ENCODE measurements around the gene NSMCE4A. TPM values are rescaled to one million over a fixed set of nuclear protein-coding genes. Genes with fewer than 3 reads are reported as not detected.
"Not testable (repeated sequence)": the region's sequence is repeated elsewhere in the genome, so short reads cannot be mapped to it uniquely, and the experiment has no call there.

NSMCE4A gene
- total RNA-seq, 1 donor from 2014 or later, result 88.9 TPM

DNA sequence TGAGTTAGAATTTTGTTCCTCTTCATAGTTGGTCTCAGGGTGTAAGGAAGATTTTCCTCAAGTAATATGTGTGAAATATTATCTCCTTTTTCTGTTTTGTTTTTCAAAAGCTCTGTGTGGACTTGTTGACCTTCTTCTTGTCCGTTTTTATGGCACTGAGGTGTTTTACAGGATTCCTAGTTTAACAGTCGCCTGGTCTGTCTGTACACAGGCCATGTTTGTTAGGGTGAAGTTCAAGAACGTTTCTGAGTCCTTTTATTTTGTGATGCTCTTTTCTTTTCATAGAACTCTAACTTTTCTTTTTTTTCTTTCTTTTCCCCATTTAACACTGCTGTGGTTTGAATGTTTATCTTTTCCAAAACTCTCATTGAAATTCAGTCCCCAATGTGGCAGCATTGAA is 32.4 kb upstream of the NSMCE4A start:
- H3K4me1 Mint-ChIP-seq, result no peaks in the 10 kb centered on the region
- no peaks in the 10 kb centered on the region for H3K27me3 Mint-ChIP-seq
- intact Hi-C loops (cut with micrococcal nuclease), result no loop called here
- no peaks in the 10 kb centered on the region for H3K36me3 Mint-ChIP-seq (ENCODE audit: low read depth)
- H3K27ac Mint-ChIP-seq, result no peak overlapping the region
- DNase-seq, result no peak
- H3K9me3 Mint-ChIP-seq, result peaks cover 5% of the 10 kb centered on the region
- no peak overlapping the region for H3K4me3 Mint-ChIP-seq

DNA sequence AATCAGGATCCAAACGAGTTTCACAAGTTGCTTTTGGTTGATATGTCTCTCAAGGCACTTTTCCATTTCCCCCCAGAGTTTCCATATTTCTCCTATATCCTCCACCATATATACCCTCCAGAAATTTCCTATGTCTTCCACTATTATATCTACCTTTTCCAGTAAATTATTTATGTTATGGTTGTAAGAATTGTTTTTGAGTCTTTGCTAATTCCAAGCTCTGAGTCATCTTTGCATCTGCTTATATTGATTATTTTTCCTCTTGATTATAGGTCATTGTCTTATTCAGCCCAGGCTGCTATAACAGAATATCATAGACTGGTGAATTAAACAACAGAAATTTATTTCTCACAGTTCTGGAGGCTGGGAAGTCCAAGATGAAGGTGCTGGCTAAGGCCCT is 26.7 kb upstream of the NSMCE4A start:
- H3K27ac Mint-ChIP-seq, result no peak overlapping the region
- no peak overlapping the region for H3K4me3 Mint-ChIP-seq
- H3K36me3 Mint-ChIP-seq (ENCODE audit: low read depth), result no peaks in the 10 kb centered on the region
- intact Hi-C loops (cut with micrococcal nuclease), result no loop called here
- H3K27me3 Mint-ChIP-seq, result no peaks in the 10 kb centered on the region
- no peak for DNase-seq
- H3K4me1 Mint-ChIP-seq, result no peaks in the 10 kb centered on the region
- peaks cover 16% of the 10 kb centered on the region for H3K9me3 Mint-ChIP-seq

DNA sequence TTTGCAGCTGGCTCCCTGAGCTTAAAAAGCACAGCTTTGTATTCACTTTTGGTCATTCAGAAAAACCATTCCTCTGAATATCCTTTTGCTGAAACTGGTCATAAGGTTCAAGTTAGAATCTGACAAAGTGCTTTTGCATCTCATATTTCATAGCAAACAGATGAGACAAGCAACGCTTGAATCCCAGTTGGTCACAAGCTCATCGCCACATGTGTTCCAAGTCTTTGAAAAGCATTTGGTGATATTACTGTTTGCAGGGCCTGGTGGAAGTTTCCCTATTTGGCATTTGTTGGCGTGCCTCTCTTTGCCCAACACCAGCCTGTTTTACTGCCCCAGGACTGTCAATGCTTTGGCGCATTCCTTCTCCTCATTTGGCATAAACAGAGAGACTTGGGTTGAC is 24.3 kb upstream of the NSMCE4A start:
- no peaks in the 10 kb centered on the region for H3K4me1 Mint-ChIP-seq
- no peaks in the 10 kb centered on the region for H3K36me3 Mint-ChIP-seq (ENCODE audit: low read depth)
- H3K4me3 Mint-ChIP-seq, result no peak overlapping the region
- H3K9me3 Mint-ChIP-seq, result peaks cover 13% of the 10 kb centered on the region
- no peaks in the 10 kb centered on the region for H3K27me3 Mint-ChIP-seq
- H3K27ac Mint-ChIP-seq, result no peak overlapping the region
- DNase-seq, result no peak
- intact Hi-C loops (cut with micrococcal nuclease), result no loop called here

DNA sequence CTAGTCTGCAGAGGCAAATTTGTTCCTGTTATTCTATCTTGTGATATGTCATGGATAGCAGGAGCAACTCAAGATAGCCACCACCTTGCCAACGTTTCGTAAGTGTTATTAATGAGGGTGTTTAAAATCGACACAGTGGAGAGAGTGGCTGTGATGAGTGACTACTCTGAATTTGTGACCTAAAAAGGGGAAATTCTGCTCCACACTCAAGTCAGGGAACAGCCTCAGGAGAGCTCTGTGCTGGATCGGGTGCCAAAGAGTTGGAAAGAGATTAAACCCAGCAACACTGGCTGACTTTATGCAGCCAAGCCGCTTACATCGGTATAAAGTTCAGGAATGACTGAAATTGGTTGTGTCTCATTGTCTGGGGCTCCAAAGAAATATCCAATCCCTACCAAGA is 23.4 kb upstream of the NSMCE4A start:
- H3K9me3 Mint-ChIP-seq, result peaks cover 13% of the 10 kb centered on the region
- no peak overlapping the region for H3K27ac Mint-ChIP-seq

DNA sequence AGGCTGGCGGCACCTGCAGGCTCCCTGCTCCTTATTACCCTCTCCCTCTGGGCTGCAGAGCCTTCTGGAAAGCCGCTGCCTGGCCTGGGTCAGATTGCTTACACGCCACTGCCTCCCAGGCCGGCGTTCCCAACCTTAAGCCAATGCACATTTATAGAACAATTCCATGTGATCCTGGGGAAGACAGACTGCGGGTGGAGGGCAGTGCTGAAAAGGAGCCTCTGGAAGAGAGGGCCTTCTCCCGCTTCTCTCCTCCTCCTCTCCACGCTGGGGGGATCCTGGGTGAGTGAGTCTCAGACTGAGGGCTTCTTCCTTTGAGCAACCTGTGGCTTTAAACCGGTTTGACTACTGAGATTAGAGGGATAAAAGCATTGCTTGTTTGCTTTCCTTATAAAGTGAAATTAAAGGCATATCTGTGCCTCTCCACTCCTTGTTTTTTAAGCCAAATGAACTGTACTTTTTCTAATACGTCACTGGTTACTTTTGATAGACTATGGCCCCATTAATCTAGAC is 19.5 kb upstream of the NSMCE4A start:
- H3K27me3 Mint-ChIP-seq, result peaks cover 2% of the 10 kb centered on the region
- no peak overlapping the region for H3K4me3 Mint-ChIP-seq
- no peak overlapping the region for H3K27ac Mint-ChIP-seq
- no peaks in the 10 kb centered on the region for H3K9me3 Mint-ChIP-seq
- no peaks in the 10 kb centered on the region for H3K36me3 Mint-ChIP-seq (ENCODE audit: low read depth)
- no peak for DNase-seq
- no peaks in the 10 kb centered on the region for H3K4me1 Mint-ChIP-seq
- intact Hi-C loops (cut with micrococcal nuclease), result no loop called here

More for the DNA sequence above, 23.4 kb upstream of the NSMCE4A start:
- intact Hi-C loops (cut with micrococcal nuclease), result no loop called here
- Mint-ChIP-seq H3K27me3 (no peaks in the 10 kb centered on the region), H3K4me3 (no peak overlapping the region), H3K4me1 (no peaks in the 10 kb centered on the region), H3K36me3 (ENCODE audit: low read depth) (no peaks in the 10 kb centered on the region)
- no peak for DNase-seq

DNA sequence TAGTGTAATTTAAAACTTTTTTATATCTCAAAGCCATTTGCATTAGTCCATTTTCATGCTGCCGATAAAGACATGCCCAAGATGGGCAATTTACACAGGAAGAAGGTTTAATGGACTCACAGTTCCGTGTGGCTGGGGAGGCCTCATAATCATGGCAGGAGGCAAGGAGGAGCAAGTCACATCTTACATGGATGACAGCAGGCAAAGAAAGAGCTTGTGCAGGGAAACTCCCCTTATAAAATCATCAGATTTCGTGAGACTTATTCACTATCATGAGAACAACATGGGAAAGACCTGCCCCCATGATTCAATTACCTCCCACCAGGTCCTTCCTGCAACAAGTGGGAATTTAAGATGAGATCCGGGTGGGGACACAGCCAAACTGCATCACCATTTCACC is 16.7 kb upstream of the NSMCE4A start:
- H3K4me1 Mint-ChIP-seq; H3K27ac Mint-ChIP-seq; H3K27me3 Mint-ChIP-seq; intact Hi-C loops (cut with micrococcal nuclease); H3K36me3 Mint-ChIP-seq (ENCODE audit: low read depth); H3K4me3 Mint-ChIP-seq; H3K9me3 Mint-ChIP-seq; DNase-seq: not testable (repeated sequence)

DNA sequence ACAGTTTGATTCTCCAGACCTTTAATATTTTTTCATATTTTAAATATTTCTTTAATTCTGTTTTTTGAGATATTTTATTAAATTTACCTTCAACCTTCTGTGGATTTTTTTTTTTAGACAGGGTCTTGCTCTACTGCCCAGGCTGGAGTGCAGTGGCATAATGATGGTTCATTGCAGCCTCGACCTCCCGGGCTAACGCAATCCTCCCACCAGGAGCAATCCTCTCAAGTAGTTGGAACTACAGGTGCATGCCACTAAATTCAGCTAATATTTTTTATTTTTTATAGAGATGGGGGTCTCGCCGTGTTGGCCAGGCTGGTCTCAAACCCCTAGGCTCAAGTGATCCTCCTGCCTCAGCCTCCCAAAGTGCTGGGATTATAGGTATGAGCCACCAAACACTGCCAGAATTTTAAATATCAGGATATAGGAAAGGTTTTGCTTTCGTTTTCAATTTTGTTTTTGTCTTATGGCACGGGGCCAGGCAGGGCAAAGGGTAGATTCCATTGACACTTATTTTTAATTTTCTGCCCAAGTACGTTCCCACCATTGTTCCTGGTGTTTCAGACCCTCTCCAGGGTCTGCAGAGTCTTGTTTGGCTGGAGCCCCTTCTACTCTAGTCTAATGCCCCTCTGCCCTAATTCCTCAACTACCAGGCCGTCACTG is 15.1 kb upstream of the NSMCE4A start:
- Mint-ChIP-seq H3K4me3 (no peak overlapping the region), H3K36me3 (ENCODE audit: low read depth) (no peaks in the 10 kb centered on the region), H3K4me1 (peaks cover 5% of the 10 kb centered on the region), H3K27ac (no peak overlapping the region), H3K27me3 (peaks cover 2% of the 10 kb centered on the region), H3K9me3 (no peaks in the 10 kb centered on the region)
- DNase-seq, result no peak
- intact Hi-C loops (cut with micrococcal nuclease), result no loop called here

DNA sequence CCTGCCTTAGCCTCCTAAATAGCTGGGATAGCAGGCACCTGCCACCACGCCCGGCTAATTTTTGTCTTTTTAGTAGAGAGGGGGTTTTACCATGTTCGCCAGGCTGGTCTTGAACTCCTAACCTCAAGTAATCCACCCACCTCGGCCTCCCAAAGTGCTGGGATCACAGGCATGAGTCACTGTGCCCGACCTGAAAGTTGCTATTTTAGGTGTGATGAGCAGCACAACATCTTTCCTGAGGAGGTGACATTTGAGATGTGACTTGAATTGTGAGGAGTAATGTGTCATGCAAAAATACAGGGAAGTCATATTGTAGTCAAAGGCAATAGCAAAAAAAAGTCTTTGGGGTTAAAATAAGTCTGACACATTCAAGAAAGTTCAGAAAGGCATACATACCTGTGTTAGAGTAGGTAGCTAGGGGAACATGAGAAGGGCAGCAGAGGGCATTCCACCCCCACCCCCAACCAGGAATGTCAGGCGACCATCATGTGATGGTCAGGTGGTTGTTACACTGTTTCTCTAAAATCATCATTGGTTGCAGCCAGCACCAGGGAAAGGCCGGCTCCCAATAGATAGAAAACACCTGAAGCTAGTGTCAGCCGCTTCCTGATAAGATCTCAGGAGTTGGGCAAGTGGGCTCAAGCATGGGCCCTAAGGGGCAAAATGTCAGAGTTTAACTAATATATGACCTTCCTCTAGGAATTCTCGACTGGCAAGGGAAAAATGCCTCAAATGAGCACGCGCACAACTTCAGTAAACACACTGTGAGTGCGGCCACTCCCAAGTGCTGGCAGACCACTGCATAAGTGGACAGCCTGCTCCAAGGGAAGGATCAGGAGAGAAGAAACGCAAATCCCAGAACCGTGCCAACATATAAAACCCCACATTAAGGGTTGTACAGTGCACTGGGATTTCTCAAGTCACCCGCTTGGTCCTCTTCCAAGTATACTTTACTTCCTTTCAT is 13.6 kb upstream of the NSMCE4A start, which contains the start of gene TACC2:
Gene TACC2 (plus strand): TSS at position 803 of the 964 bp plus-strand sequence. CDS start 32,819 bp downstream, outside the sequence.
- intact Hi-C loops (cut with micrococcal nuclease), result no loop called here
- Mint-ChIP-seq H3K27me3 (peaks cover 2% of the 10 kb centered on the region), H3K36me3 (ENCODE audit: low read depth) (no peaks in the 10 kb centered on the region), H3K27ac (no peak within 1 kb of the TSS), H3K9me3 (peaks cover 11% of the 10 kb centered on the region), H3K4me1 (peaks cover 5% of the 10 kb centered on the region), H3K4me3 (no peak within 1 kb of the TSS)
- no peak for DNase-seq

DNA sequence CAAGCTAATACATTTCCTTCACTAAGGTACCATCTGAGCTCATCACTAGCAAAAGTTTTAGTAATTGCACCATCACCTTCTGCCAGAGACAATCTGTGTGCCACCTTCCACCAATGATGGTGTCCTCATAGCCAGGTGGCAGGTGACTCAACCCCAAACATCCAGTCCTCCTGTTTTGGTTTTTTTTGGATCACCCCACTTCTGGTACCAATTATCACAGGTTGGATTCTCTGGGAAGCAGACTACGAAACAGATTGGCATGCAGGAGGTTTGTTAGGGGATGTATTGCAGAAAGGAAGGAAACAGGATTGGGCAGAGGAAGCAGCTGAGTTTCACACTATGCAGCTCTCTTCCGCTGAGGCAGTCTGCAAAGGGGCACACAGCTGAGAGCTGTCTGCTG is 9.4 kb upstream of the NSMCE4A start:
- H3K4me3 Mint-ChIP-seq, result no peak overlapping the region
- DNase-seq, result no peak
- no peaks in the 10 kb centered on the region for H3K36me3 Mint-ChIP-seq (ENCODE audit: low read depth)
- peaks cover 5% of the 10 kb centered on the region for H3K4me1 Mint-ChIP-seq
- H3K27me3 Mint-ChIP-seq, result no peaks in the 10 kb centered on the region
- intact Hi-C loops (cut with micrococcal nuclease), result no loop called here
- peaks cover 11% of the 10 kb centered on the region for H3K9me3 Mint-ChIP-seq
- no peak overlapping the region for H3K27ac Mint-ChIP-seq

DNA sequence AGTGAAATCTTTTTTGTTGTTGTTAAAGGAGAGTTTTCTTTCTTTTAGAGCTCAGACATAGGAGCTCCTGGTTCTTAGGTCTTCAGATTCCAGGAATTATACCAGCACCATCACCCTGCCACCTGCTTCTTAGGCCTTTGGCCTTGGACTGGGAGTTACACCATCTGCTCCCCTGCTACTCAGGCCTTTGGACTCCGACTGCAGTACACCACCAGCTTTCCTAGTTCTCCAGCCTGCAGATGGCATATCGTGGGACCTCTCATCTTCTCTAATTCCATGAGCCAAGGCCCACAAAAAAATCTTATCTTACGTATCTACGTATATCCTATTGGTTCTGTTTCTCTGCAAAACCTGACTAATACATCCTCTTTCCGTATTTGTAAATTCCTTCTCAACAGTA is 8.8 kb upstream of the NSMCE4A start:
- Mint-ChIP-seq H3K36me3 (ENCODE audit: low read depth) (no peaks in the 10 kb centered on the region), H3K27ac (no peak overlapping the region), H3K27me3 (no peaks in the 10 kb centered on the region), H3K9me3 (peaks cover 11% of the 10 kb centered on the region), H3K4me1 (peaks cover 5% of the 10 kb centered on the region), H3K4me3 (no peak overlapping the region)
- DNase-seq, result no peak
- intact Hi-C loops (cut with micrococcal nuclease), result no loop called here

DNA sequence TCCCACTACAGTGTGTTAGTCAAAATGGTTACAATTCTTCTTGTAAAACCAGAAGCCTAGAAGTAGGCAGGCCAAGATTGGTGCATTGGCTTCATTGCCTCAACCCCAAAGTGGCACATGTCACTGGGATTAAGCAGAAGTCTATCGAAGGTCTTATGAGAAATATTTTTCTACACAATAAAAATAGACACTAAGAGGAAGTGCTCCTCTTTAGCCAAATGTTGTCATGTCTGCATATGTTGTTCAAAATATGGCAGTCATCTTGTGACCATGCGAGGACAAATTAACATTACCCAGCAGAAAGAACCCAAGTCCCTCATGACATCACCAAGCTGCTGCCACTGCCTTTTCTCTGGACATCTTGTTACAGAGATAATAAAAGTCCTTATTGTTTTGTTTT is 6.3 kb upstream of the NSMCE4A start:
- peaks cover 17% of the 10 kb centered on the region for H3K9me3 Mint-ChIP-seq
- intact Hi-C loops (cut with micrococcal nuclease), result no loop called here
- H3K27me3 Mint-ChIP-seq, result no peaks in the 10 kb centered on the region
- H3K27ac Mint-ChIP-seq, result no peak overlapping the region
- DNase-seq, result no peak
- no peaks in the 10 kb centered on the region for H3K4me1 Mint-ChIP-seq
- H3K4me3 Mint-ChIP-seq, result no peak overlapping the region
- no peaks in the 10 kb centered on the region for H3K36me3 Mint-ChIP-seq (ENCODE audit: low read depth)

DNA sequence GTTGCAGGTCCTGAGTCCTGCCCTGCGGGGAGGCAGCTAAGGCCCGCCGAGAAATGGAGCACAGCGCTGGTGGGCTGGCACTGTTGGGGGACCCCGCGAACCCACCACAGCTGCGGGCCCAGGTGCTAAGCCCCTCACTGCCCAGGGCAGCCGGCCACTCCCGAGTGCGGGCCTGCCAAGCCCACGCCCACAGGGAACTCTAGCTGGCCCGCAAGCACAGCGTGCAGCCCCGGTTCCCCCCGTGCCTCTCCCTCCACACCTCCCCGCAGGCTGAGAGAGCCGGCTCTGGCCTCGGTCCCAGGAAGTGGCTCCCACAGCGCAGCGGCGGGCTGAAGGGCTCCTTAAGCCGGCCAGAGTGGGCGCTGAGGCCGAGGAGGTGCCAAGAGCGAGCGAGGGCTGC is 3.5 kb upstream of the NSMCE4A start:
- DNase-seq, result no peak
- Mint-ChIP-seq H3K27me3 (no peaks in the 10 kb centered on the region), H3K27ac (no peak overlapping the region), H3K9me3 (peaks cover 5% of the 10 kb centered on the region), H3K4me1 (peaks cover 4% of the 10 kb centered on the region), H3K4me3 (no peak overlapping the region), H3K36me3 (ENCODE audit: low read depth) (peaks cover under 1% of the 10 kb centered on the region)
- intact Hi-C loops (cut with micrococcal nuclease), result no loop called here

DNA sequence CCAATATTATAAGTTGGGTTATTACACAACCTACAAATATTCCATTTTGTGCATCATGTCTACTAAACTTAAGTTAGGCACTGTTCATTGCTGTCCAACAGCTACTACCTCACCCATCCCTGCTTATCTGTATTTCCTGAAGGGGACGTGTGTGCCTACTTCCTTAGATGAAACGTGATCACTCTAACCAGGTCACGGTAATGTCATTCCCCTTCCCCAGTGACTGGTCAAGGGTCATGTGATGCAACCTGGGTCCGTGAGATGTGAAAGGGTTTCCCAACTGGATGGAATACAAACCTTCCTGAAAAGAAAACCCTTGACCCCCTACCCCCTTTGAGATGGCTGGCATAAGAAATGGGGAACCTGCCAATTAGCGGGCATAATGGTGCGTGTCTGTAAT is 1.6 kb upstream of the NSMCE4A start:
- Mint-ChIP-seq H3K4me1 (peaks cover 16% of the 10 kb centered on the region), H3K9me3 (peaks cover 5% of the 10 kb centered on the region), H3K27ac (no peak overlapping the region), H3K4me3 (peak overlapping the region; percentile 3), H3K27me3 (no peaks in the 10 kb centered on the region), H3K36me3 (ENCODE audit: low read depth) (peaks cover 14% of the 10 kb centered on the region)
- intact Hi-C loops (cut with micrococcal nuclease), result no loop called here
- DNase-seq, result no peak

Data from activated CD4-positive, alpha-beta T cell treated with anti-CD3 and anti-CD28 coated beads, Interleukin-2, amount 10 ng/mL, durations not matched to agents 24 days and 14 days (primary cell).